SW 1271 (cell line): ENCODE measurements around the gene GFM2.
A peak's percentile ranks its signal among the peaks of the same experiment; 100 is the strongest.
"Not testable (repeated sequence)": the region's sequence is repeated elsewhere in the genome, so short reads cannot be mapped to it uniquely, and the experiment has no call there.

Experiments used
- DNase-seq, 2 experiments: peaks; one replicate each; lab custom pipeline; 2025; lab: John Stamatoyannopoulos, UW

The GFM2 gene

GRCh38 chr5:74717596-74717995 is 49.3 kb downstream of the GFM2 start:
- no peak for DNase-seq

- no peak for DNase-seq
Measured at GRCh38 chr5:74693191-74693590, 73.7 kb downstream of the GFM2 start.

- no peak for DNase-seq
Measured at GRCh38 chr5:74686962-74687751, 79.8 kb downstream of the GFM2 start.

DNA sequence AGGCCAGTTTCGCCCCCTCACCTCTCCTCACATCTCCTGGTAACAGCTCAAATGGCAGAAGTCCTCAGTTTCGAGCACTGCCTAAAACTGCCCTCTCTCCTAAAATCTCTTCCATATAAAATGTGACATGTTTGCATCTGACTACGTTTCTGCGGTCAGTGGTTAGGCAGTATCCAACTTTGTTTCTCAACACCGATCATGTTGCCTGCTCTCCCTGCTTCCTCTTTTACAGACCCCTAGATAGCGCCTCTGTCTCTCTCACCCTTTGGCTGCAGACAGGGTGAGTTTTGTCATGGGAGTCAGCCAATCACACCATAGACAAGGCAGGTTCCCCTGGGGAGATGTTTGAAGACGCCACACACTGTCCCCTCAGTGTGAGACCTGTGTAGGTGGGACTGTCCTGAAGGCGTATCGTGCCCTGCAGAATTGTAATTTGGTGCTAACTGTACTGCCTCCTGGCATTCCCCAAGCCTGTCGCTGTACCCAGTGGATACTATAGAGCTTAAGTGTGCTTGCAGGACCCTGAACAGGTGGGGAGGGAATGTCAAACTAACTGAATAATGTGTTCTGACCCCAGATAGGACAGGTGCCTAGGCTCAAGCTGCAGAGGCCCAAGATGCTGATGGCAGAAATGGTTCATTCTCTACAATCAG is 80.8 kb downstream of the GFM2 start:
- no peak for DNase-seq

GRCh38 chr5:74684900-74685851 is 81.7 kb downstream of the GFM2 start, which contains the start of gene HEXB:
TSS of gene HEXB (plus strand) at chr5:74685233. CDS start at chr5:74685261, 28 bp downstream.
- peak; percentile 85 to 86 for DNase-seq

DNA sequence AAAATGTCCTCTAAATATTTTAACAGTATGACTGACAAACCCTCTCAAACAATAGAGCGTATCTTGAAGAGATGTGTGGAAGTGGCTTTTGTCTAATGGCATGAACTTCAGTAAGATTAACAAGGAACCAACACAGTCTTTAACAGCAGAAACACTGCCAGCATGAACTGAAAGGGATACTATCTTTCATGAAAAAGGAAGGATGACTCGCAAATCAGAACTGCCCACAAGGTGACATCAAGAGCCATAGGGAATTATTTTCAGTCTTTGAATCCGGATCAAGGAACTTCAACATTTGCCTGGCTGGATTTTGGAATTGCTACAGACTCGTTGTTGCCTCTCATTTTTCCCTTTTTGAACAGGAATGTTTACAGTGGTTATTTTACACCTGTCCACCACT is 87.0 kb downstream of the GFM2 start:
- DNase-seq = peak in 1 of 2 experiments; percentile 32

GRCh38 chr5:74679300-74679699 is 87.6 kb downstream of the GFM2 start:
- not testable (repeated sequence) for DNase-seq

DNA sequence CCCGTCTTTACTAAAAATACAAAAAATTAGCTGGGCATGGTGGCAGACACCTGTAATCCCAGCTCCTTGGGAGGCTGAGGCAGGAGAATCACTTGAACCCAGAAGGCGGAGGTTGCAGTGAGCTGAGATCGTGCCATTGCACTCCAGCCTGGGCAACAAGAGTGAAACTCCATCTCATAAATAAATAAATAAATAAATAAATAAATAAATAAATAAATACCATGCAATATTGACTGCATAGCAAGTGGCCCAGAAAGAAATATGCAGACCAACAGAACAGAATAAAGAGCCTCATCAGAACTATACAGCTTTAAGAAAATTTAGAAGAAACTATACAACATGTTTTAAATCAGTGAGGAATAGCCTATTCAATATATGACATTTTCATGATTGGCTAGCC is 88.8 kb downstream of the GFM2 start:
- DNase-seq = not testable (repeated sequence)

DNA sequence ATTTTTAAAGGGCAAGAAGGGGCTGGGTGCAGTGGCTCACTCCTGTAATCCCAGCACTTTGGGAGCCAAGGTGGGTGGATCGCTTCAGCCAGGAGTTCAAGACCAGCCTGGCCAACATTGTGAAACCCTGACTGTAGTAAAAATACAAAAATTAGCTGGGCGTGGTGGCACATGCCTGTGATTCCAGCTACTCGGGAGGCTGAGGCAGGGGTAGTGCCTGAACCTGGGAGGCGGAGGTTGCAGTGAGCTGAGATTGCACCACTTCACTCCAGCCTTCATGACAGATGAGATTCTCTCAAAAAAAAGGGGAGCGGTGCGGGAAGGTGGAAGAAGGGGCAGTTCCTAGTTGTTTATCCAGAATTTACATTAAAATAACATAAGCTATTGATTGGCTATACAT is 90.5 kb downstream of the GFM2 start:
- DNase-seq = not testable (repeated sequence)

- peak in 1 of 2 experiments; percentile 71 for DNase-seq
Measured at GRCh38 chr5:74673011-74673790, 93.7 kb downstream of the GFM2 start.

DNA sequence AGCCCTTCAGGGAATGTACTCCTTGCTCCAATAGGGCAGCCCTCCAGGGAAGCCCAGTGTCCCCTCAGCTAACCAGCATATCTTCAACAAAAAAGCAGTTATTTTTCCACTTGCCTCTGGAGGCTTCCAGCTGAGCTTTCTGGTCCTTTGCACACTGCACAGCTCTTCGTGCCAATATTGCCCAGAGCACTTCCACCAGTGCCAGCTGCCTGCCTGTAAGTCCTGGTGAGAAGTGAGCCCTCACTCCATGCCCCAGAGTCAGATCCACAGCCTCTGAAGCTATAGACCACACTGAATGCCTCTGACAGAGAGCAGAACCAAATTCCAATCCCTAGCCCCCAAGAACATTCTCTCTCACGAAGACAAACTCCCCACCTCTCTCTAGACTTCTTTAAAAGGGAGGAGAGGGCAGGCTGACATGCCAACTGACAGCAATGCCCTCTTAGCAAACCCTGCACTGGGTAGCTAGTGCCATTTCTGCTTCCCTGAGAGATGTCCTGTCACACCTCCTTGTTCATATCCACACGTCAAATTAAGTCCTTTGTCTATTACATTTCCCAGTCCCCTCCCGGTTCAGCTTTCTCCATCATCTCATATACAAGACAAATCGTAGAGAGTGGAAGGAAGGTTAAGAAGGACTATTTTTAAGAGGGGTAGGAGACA is 94.6 kb downstream of the GFM2 start:
- no peak for DNase-seq
